ENCODE data around the gene ALKAL2. TPM values are rescaled to one million over a fixed set of nuclear protein-coding genes. Genes with fewer than 3 reads are reported as not detected.

ALKAL2 gene
- total RNA-seq, 1 donor from 2014 or later = 1.5 TPM

- no peak for TF ChIP-seq EZH2 (IDR thresholded peaks at IDR 0.05; ENCODE audit: insufficient read depth, low read length)
- TF ChIP-seq, protein P1, sequence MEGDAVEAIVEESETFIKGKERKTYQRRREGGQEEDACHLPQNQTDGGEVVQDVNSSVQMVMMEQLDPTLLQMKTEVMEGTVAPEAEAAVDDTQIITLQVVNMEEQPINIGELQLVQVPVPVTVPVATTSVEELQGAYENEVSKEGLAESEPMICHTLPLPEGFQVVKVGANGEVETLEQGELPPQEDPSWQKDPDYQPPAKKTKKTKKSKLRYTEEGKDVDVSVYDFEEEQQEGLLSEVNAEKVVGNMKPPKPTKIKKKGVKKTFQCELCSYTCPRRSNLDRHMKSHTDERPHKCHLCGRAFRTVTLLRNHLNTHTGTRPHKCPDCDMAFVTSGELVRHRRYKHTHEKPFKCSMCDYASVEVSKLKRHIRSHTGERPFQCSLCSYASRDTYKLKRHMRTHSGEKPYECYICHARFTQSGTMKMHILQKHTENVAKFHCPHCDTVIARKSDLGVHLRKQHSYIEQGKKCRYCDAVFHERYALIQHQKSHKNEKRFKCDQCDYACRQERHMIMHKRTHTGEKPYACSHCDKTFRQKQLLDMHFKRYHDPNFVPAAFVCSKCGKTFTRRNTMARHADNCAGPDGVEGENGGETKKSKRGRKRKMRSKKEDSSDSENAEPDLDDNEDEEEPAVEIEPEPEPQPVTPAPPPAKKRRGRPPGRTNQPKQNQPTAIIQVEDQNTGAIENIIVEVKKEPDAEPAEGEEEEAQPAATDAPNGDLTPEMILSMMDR (IDR thresholded peaks at IDR 0.05; ENCODE audit: insufficient read depth, low read depth, low read length) = no peak
- Mint-ChIP-seq H3K27me3 (ENCODE audit: low read depth, unreplicated experiment) (no peaks in the 10 kb centered on the region), H3K27ac (ENCODE audit: unreplicated experiment) (peak overlapping the region; percentile 58), H3K36me3 (ENCODE audit: low read depth, unreplicated experiment) (peaks cover 7% of the 10 kb centered on the region), H3K9me3 (ENCODE audit: unreplicated experiment) (peaks cover 13% of the 10 kb centered on the region), H3K4me3 (ENCODE audit: unreplicated experiment) (peak overlapping the region; percentile 83), H3K4me1 (ENCODE audit: low read depth, unreplicated experiment) (peaks cover 13% of the 10 kb centered on the region)
- H3K4me1 ChIP-seq (ENCODE audit: insufficient read depth, low read length) = peaks cover 11% of the 10 kb centered on the region
- H2AFZ ChIP-seq (ENCODE audit: low read depth, low read length) = peak overlapping the region; percentile 27
- H3K36me3 ChIP-seq (ENCODE audit: insufficient read depth, low read length) = no peaks in the 10 kb centered on the region
- DNase-seq (ENCODE audit: low read depth) (no peak), FAIRE-seq (no peak)
- H4K20me1 ChIP-seq (ENCODE audit: insufficient read depth, low read length) = peaks cover 26% of the 10 kb centered on the region
- H3K4me3 ChIP-seq (ENCODE audit: insufficient read depth, low read depth, low read length) = peak overlapping the region; percentile 84
- no peak overlapping the region for H3K27ac ChIP-seq (ENCODE audit: low read depth, low read length)
- H3K9me3 ChIP-seq (ENCODE audit: insufficient read depth, low read depth, low read length) = peaks cover under 1% of the 10 kb centered on the region
- peak overlapping the region; percentile 92 for H3K9ac ChIP-seq (ENCODE audit: low read length)
- H3K79me2 ChIP-seq (ENCODE audit: insufficient read depth, low read length) = peaks cover 47% of the 10 kb centered on the region
- H3K27me3 ChIP-seq (ENCODE audit: insufficient read depth, low read length) = no peaks in the 10 kb centered on the region
- H3K4me2 ChIP-seq (ENCODE audit: low read length) = peak overlapping the region; percentile 91
Observed at GRCh38 chr2:263022-263738, 24.7 kb downstream of the ALKAL2 start.

DNA sequence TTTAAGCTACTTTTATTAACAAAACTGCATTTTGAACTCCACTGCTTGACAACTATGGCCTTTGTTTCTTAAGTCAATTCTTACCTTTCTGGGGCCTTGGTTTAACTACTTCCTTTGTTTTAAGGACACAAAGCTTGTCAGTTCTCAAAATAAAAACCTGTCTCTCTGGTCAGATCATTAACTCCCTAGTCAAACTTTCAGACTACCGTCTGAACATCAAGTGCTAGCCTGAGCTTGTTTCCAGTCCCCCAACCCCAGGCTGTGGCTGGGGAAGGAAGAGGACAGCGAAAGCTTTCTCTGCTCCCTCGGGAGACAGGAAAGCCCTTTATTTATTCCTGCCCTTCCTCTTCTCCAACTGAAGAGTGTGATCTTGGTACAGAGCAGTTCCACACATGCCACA, 25.8 kb downstream of the ALKAL2 start:
- Mint-ChIP-seq H3K9me3 (ENCODE audit: unreplicated experiment) (peaks cover 18% of the 10 kb centered on the region), H3K27me3 (ENCODE audit: low read depth, unreplicated experiment) (no peaks in the 10 kb centered on the region), H3K36me3 (ENCODE audit: low read depth, unreplicated experiment) (peaks cover 11% of the 10 kb centered on the region), H3K4me3 (ENCODE audit: unreplicated experiment) (peak overlapping the region; percentile 57), H3K4me1 (ENCODE audit: low read depth, unreplicated experiment) (peaks cover 13% of the 10 kb centered on the region), H3K27ac (ENCODE audit: unreplicated experiment) (no peak overlapping the region)
- Histone ChIP-seq H3K4me1 (ENCODE audit: insufficient read depth, low read length) (peaks cover 11% of the 10 kb centered on the region), H3K4me2 (ENCODE audit: low read length) (no peak overlapping the region), H3K9me3 (ENCODE audit: insufficient read depth, low read depth, low read length) (peaks cover 6% of the 10 kb centered on the region), H3K27ac (ENCODE audit: low read depth, low read length) (no peak overlapping the region), H3K27me3 (ENCODE audit: insufficient read depth, low read length) (no peaks in the 10 kb centered on the region), H3K4me3 (ENCODE audit: insufficient read depth, low read depth, low read length) (no peak overlapping the region), H3K9ac (ENCODE audit: low read length) (no peak overlapping the region), H3K36me3 (ENCODE audit: insufficient read depth, low read length) (no peaks in the 10 kb centered on the region), H4K20me1 (ENCODE audit: insufficient read depth, low read length) (peaks cover 15% of the 10 kb centered on the region), H2AFZ (ENCODE audit: low read depth, low read length) (no peak overlapping the region), H3K79me2 (ENCODE audit: insufficient read depth, low read length) (peaks cover 37% of the 10 kb centered on the region)
- TF ChIP-seq, protein P1 (IDR thresholded peaks at IDR 0.05; ENCODE audit: insufficient read depth, low read depth, low read length) = no peak
- no peak for TF ChIP-seq EZH2 (IDR thresholded peaks at IDR 0.05; ENCODE audit: insufficient read depth, low read length)
- DNase-seq (ENCODE audit: low read depth) (no peak), FAIRE-seq (no peak)

All from astrocyte (in vitro differentiated cells and primary cell).